Measurements from ENCODE around the gene KRTAP5-3.
"Not testable (repeated sequence)": the region's sequence is repeated elsewhere in the genome, so short reads cannot be mapped to it uniquely, and the experiment has no call there.

KRTAP5-3 gene

DNA sequence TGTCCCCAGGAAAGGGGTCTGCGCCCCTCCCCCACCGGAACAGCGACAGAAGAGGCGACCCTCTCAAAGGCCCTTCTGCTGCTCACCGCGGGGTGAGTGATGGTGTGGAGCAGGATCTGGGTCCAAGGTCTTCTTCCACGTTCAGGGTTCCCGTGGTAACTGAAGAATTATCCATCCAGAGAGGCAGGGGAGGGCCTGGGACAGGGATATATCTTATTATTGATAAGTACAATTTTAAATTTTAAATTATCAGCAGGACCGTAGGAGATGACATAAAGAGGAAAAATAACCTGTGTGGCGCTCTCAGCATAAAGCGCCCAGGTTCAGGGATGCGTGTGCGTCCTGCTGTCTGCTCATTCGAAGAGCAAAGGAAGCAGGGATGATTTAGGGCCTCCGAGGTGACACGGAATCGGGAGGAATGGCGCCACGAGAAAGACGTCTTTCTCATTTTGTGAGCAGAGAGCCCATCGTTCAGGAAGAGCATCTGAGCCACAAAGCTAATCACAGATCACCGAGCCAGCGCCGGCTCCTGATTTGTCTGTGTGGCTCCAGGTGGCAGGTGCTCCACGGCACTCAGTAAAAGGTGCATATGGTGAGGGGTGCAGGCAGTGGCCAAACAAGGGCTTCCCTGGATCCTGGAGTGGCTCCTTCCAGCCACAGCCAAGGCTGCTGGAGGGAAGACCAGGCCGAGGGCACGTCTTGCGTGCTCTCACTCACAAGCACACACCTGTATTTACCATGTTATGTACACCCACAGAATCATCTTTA lies 40.6 kb upstream of the KRTAP5-3 start:
- TF ChIP-seq, protein P1, sequence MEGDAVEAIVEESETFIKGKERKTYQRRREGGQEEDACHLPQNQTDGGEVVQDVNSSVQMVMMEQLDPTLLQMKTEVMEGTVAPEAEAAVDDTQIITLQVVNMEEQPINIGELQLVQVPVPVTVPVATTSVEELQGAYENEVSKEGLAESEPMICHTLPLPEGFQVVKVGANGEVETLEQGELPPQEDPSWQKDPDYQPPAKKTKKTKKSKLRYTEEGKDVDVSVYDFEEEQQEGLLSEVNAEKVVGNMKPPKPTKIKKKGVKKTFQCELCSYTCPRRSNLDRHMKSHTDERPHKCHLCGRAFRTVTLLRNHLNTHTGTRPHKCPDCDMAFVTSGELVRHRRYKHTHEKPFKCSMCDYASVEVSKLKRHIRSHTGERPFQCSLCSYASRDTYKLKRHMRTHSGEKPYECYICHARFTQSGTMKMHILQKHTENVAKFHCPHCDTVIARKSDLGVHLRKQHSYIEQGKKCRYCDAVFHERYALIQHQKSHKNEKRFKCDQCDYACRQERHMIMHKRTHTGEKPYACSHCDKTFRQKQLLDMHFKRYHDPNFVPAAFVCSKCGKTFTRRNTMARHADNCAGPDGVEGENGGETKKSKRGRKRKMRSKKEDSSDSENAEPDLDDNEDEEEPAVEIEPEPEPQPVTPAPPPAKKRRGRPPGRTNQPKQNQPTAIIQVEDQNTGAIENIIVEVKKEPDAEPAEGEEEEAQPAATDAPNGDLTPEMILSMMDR (IDR thresholded peaks at IDR 0.05; ENCODE audit: low read depth, low read length) = no peak
- in situ Hi-C loops (cut with HindIII; ENCODE audit: low sequenced_read_pairs) = no loop called here
- no peak for DNase-seq (ENCODE audit: low read depth, low spot score)
- no peak overlapping the region for H3K4me3 ChIP-seq (ENCODE audit: low read depth, low read length)

DNA sequence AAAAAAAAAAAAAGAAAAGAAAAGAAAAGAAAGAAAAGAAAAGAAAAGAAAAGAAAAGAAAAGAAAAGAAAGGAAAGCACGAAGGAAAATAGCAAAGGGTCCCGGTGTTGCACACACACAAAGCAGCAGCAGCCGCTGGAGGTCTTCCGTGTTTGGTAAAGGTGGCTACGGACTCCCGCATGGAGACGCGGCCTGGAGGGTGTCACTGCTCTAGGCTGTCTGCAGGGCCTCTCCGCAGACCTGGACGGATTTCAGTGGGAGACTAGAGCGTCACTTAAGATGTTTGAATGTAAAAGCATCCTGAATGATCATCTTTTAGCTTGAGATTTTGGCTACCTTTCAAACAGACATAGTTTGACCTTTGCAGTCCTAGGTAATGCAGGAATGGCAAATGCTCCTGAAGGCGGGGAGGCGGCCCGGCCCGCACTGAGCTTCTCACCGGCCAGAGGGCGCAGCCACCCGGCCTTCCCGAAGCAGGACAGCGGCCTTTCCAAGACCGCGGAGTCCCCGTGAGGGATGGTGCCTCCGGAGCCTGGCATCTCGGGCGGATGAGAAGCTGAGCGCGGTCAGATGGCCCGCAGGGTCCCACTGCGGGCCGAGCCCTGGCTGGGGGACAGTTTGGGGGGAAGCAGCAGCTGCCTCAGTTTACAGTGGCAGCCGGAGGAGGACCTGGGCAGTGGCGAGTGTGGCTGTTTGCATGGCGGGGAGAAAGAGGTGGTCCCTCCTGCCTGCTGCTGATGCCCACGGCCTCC lies 39.8 kb upstream of the KRTAP5-3 start:
- TF ChIP-seq, protein P1 (IDR thresholded peaks at IDR 0.05; ENCODE audit: low read depth, low read length) = no peak
- in situ Hi-C loops (cut with HindIII; ENCODE audit: low sequenced_read_pairs) = no loop called here

DNA sequence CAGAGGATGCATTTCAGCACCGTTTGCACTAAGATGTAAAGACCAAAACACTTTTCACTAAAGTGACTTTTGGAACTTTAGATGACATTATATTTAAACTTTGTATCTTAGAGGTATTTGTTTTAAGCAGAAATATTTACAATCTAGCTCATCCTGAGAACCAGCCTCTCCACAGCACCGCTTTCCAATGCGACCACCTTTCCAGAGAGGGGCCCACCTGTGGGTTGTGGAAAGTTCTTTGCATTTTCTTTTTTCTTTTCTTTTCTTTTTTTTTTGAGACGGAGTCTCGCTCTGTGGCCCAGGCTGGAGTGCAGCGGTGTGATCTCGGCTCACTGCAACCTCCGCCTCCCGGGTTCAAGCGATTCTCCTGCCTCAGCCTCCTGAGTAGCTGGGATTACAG lies 38.3 kb upstream of the KRTAP5-3 start:
- DNase-seq (ENCODE audit: low read depth, low spot score); H3K4me3 ChIP-seq (ENCODE audit: low read depth, low read length): not testable (repeated sequence)

More for the DNA sequence above, 39.8 kb upstream of the KRTAP5-3 start:
- DNase-seq (ENCODE audit: low read depth, low spot score) = no peak
- H3K4me3 ChIP-seq (ENCODE audit: low read depth, low read length) = no peak overlapping the region

DNA sequence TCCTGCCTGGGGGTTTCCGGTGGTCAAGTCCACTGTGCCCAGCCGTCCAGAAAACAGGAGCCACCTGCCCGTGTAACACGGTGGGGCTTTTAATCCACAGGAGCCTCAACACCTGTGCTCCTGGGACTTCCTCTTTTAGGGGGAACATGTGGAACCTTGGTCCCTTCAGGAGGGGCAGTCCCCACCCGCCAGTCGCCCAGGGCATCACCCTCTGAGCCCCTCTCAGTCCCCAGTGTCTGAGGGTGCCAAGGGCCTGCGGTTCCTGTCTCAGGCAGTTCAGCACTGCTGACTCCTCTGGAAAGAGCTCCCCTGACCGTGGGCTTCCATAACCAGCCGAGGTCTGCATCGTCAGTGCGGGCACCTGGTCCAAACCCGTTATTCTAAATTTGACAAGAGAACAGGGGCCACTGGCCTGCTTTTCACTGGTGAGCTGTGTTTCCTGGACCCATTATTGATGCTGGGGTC lies 37.1 kb upstream of the KRTAP5-3 start:
- DNase-seq (ENCODE audit: low read depth, low spot score) = no peak
- H3K4me3 ChIP-seq (ENCODE audit: low read depth, low read length) = no peak overlapping the region
- TF ChIP-seq, protein P1 (IDR thresholded peaks at IDR 0.05; ENCODE audit: low read depth, low read length) = no peak
- in situ Hi-C loops (cut with HindIII; ENCODE audit: low sequenced_read_pairs) = no loop called here

More for the DNA sequence above, 38.3 kb upstream of the KRTAP5-3 start:
- in situ Hi-C loops (cut with HindIII; ENCODE audit: low sequenced_read_pairs) = not testable (repeated sequence)

DNA sequence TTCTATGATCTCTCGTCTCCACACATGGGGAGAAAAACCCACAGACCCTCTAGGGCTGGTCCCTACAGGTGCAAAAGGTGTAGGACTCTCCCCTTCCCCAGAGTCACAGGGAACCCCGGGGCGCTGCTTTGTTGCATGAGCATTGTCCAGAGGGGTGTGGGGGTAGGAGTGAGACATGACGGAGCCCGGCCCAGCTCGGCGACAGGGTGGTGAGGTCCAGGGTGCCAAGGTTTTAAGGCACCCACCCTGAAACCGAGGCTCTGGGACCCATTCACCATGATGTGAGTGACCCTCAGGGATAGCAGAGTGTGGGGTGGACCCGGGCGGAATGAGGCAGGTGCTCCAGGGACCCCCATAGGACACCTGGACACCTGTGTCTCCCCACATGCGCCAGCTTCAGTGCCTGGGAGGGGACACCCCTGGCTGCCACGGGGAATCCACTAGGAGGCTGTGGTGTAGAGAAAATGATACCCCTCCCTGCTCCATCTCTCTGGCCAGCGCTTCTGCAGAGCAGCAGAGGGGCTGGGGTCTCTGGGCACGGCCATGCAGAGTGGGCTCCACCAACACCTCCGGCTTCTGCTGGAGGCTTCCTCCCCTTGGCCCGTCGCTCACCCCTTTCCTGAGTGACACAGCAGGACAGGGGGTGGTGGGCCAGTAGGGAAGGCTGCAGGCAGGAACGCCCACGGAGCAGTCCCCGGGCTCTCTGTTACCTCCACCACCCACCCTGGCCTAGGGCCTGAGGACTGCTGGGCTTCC lies 36.5 kb upstream of the KRTAP5-3 start:
- DNase-seq (ENCODE audit: low read depth, low spot score) = no peak
- in situ Hi-C loops (cut with HindIII; ENCODE audit: low sequenced_read_pairs) = no loop called here
- TF ChIP-seq, protein P1 (IDR thresholded peaks at IDR 0.05; ENCODE audit: low read depth, low read length) = no peak
- no peak overlapping the region for H3K4me3 ChIP-seq (ENCODE audit: low read depth, low read length)

DNA sequence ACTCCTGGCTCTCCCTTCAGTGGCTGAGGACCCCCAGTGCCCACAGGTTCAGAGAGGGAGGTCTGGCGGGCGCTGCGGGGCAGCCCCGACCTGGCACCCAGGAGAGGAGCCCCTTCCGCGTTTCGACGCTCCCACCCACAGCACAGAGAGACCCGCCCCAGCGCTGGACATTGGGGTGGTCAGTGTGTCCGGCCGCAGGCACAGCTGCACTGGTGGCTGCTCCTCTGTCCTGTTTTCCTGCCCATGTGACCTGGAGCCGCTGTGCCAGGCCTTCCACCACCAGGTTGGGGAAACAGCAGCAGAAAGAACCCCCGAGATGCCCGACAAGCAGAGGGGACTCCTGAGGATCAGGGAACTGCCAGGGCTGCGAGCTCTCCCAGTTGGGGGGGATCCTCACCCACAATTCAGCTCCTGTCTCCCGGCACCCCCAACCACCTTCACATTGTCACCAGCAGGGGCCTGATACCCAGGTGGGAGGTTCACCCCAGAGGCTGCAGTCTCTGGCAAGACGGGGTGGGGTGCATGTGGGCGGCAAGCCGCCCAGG lies 35.0 kb upstream of the KRTAP5-3 start:
- in situ Hi-C loops (cut with HindIII; ENCODE audit: low sequenced_read_pairs) = no loop called here
- DNase-seq (ENCODE audit: low read depth, low spot score) = no peak
- TF ChIP-seq, protein P1 (IDR thresholded peaks at IDR 0.05; ENCODE audit: low read depth, low read length) = no peak
- no peak overlapping the region for H3K4me3 ChIP-seq (ENCODE audit: low read depth, low read length)

All from astrocyte of the spinal cord (primary cell).